ENCODE results near the gene OSBPL2. TPM values are rescaled to one million over a fixed set of nuclear protein-coding genes. Genes with fewer than 3 reads are reported as not detected.

The OSBPL2 gene
- total RNA-seq, 4 donors from 2014 or later: 36.6 to 57.3 (median 46.7) TPM

- H3K4me3 ChIP-seq: no peak overlapping the region
- peaks cover 0 to 25% of the 10 kb centered on the region in 2 donors for H3K36me3 ChIP-seq
- H3K27ac ChIP-seq: no peak overlapping the region
- H3K27me3 ChIP-seq: no peaks in the 10 kb centered on the region
- no peak for ATAC-seq
- 75 to 96% methylated on average over 2 to 3 of the region's 6 CpGs for WGBS, 2 donors (ENCODE audit: low coverage in 1 of 2)
- no peaks in the 10 kb centered on the region for H3K9me3 ChIP-seq
- TF ChIP-seq POLR2A (IDR thresholded peaks at IDR 0.05) (no peak), POLR2AphosphoS5 (IDR thresholded peaks at IDR 0.05) (no peak), CTCF (IDR thresholded peaks at IDR 0.05) (no peak), EP300 (IDR thresholded peaks at IDR 0.05) (no peak)
- H3K4me1 ChIP-seq: peaks cover 0 to 26% (median 0%) of the 10 kb centered on the region in 3 donors
These were observed 15.1 kb downstream of the OSBPL2 start for GRCh38 chr20:62253398-62253797.

GRCh38 chr20:62254021-62254724 lies 15.9 kb downstream of the OSBPL2 start:
- Histone ChIP-seq H3K36me3 (peaks cover 0 to 29% of the 10 kb centered on the region in 2 donors), H3K27ac (no peak overlapping the region), H3K4me1 (peaks cover 0 to 26% (median 3%) of the 10 kb centered on the region in 3 donors), H3K4me3 (no peak overlapping the region), H3K27me3 (no peaks in the 10 kb centered on the region), H3K9me3 (no peaks in the 10 kb centered on the region)
- no peak for ATAC-seq
- 85% methylated on average over 4 of the region's 24 CpGs; no CpG with 5 or more reads in 1 of the 2 donors for WGBS, 2 donors (ENCODE audit: low coverage in 1 of 2)
- TF ChIP-seq EP300 (IDR thresholded peaks at IDR 0.05): no peak
- no peak for TF ChIP-seq POLR2AphosphoS5 (IDR thresholded peaks at IDR 0.05)
- no peak for TF ChIP-seq CTCF (IDR thresholded peaks at IDR 0.05)
- no peak for TF ChIP-seq POLR2A (IDR thresholded peaks at IDR 0.05)

GRCh38 chr20:62255976-62256375 lies 17.7 kb downstream of the OSBPL2 start:
- 88 to 91% methylated on average over 9 to 10 of the region's 10 CpGs for WGBS, 2 donors (ENCODE audit: low coverage in 1 of 2)
- ATAC-seq: no peak
- Histone ChIP-seq H3K27me3 (no peaks in the 10 kb centered on the region), H3K36me3 (peaks cover 0 to 47% of the 10 kb centered on the region in 2 donors), H3K27ac (no peak overlapping the region), H3K4me1 (peaks cover 0 to 18% (median 3%) of the 10 kb centered on the region in 3 donors), H3K9me3 (no peaks in the 10 kb centered on the region), H3K4me3 (no peak overlapping the region)
- no peak for TF ChIP-seq CTCF (IDR thresholded peaks at IDR 0.05)
- TF ChIP-seq POLR2A (IDR thresholded peaks at IDR 0.05): no peak
- no peak for TF ChIP-seq POLR2AphosphoS5 (IDR thresholded peaks at IDR 0.05)
- no peak for TF ChIP-seq EP300 (IDR thresholded peaks at IDR 0.05)

GRCh38 chr20:62258499-62259293 lies 20.4 kb downstream of the OSBPL2 start:
- peak; percentile 90 for ATAC-seq
- H3K36me3 ChIP-seq: peaks cover 0 to 74% of the 10 kb centered on the region in 2 donors
- peak overlapping the region in 2 of 4 donors; percentile 25 to 39 for H3K27ac ChIP-seq
- H3K4me3 ChIP-seq: no peak overlapping the region
- no peaks in the 10 kb centered on the region for H3K9me3 ChIP-seq
- 43 to 58% methylated on average over 7 to 12 of the region's 20 CpGs for WGBS, 2 donors (ENCODE audit: low coverage in 1 of 2)
- no peaks in the 10 kb centered on the region for H3K27me3 ChIP-seq
- H3K4me1 ChIP-seq: peaks cover 0 to 18% (median 3%) of the 10 kb centered on the region in 3 donors
- TF ChIP-seq CTCF (IDR thresholded peaks at IDR 0.05) (no peak), POLR2AphosphoS5 (IDR thresholded peaks at IDR 0.05) (peak; percentile 35), POLR2A (IDR thresholded peaks at IDR 0.05) (no peak), EP300 (IDR thresholded peaks at IDR 0.05) (no peak)
